Activated CD4-positive, CD25-positive, alpha-beta regulatory T cell treated with anti-CD3 and anti-CD28 coated beads, Interleukin-2, amount 50 U/mL, for 24 hours (primary cell): ENCODE results near the gene PTPRA.

Experiments used
- ATAC-seq, 2 donors: fragments of 150-1000 bp; cut with Tn5 transposase; one replicate each; pipeline ENCODE4 v1.10.0; 2021; ENCODE audit warnings: mild to moderate bottlenecking in 1 of 2, moderate library complexity in 1 of 2

The PTPRA gene

GRCh38 chr20:2937902-2938301 lies 64.6 kb downstream of the PTPRA start:
- no peak for ATAC-seq

GRCh38 chr20:2942439-2942838 lies 69.2 kb downstream of the PTPRA start:
- ATAC-seq = no peak

- no peak for ATAC-seq
Measured at GRCh38 chr20:2946988-2947961, 74.0 kb downstream of the PTPRA start.

- no peak for ATAC-seq
Measured at GRCh38 chr20:2948968-2949367, 75.7 kb downstream of the PTPRA start.

- no peak for ATAC-seq
Measured at GRCh38 chr20:2952766-2953165, 79.5 kb downstream of the PTPRA start.

GRCh38 chr20:2955257-2955970 lies 82.1 kb downstream of the PTPRA start:
- ATAC-seq = no peak

GRCh38 chr20:2956480-2956879 lies 83.2 kb downstream of the PTPRA start:
- ATAC-seq = no peak

- ATAC-seq = no peak
Measured at GRCh38 chr20:2967841-2968240, 94.6 kb downstream of the PTPRA start.

- no peak for ATAC-seq
Measured at GRCh38 chr20:2972126-2972525, 98.8 kb downstream of the PTPRA start.

GRCh38 chr20:2973574-2973973 lies 100.3 kb downstream of the PTPRA start:
- no peak for ATAC-seq

GRCh38 chr20:2978519-2978918 lies 105.2 kb downstream of the PTPRA start:
- ATAC-seq = no peak

GRCh38 chr20:2981646-2982045 lies 108.4 kb downstream of the PTPRA start:
- ATAC-seq = no peak

GRCh38 chr20:2983508-2983907 lies 110.2 kb downstream of the PTPRA start:
- ATAC-seq = no peak

- ATAC-seq = peak; percentile 42 to 71
Measured at GRCh38 chr20:2984028-2984501, 110.8 kb downstream of the PTPRA start.

GRCh38 chr20:2984956-2985661 lies 111.8 kb downstream of the PTPRA start:
- ATAC-seq = no peak

- ATAC-seq = peak; percentile 77 to 84
Measured at GRCh38 chr20:2986466-2986865, 113.2 kb downstream of the PTPRA start.

GRCh38 chr20:2987861-2988260 lies 114.6 kb downstream of the PTPRA start:
- ATAC-seq = no peak

- no peak for ATAC-seq
Measured at GRCh38 chr20:2991532-2991931, 118.3 kb downstream of the PTPRA start.

- no peak for ATAC-seq
Measured at GRCh38 chr20:2993250-2993649, 120.0 kb downstream of the PTPRA start.

GRCh38 chr20:2995796-2996195 lies 122.5 kb downstream of the PTPRA start:
- no peak for ATAC-seq

GRCh38 chr20:2998728-2999127 lies 125.4 kb downstream of the PTPRA start:
- ATAC-seq = no peak

- peak; percentile 60 to 75 for ATAC-seq
Measured at GRCh38 chr20:3000852-3001523, 127.7 kb downstream of the PTPRA start.
